GM18517 (cell line): ENCODE data around the gene NKAIN4.

Experiments used
- ATAC-seq: cut with Tn5 transposase; IDR thresholded peaks from one replicate; pipeline ENCODE4 v1.9.1; 2021; ENCODE audit warnings: mild to moderate bottlenecking, moderate library complexity; ENCODE audit not compliant: unreplicated experiment

Gene NKAIN4

GRCh38 chr20:63254232-63254605 lies at the start of gene NKAIN4:
Gene NKAIN4 (minus strand): TSS chr20:63254463. CDS start chr20:63254450, 13 bp downstream.
- no peak for ATAC-seq

GRCh38 chr20:63303095-63303666 lies 48.9 kb upstream of the NKAIN4 start:
- ATAC-seq = no peak

- no peak for ATAC-seq
Measured at GRCh38 chr20:63301671-63302070, 47.4 kb upstream of the NKAIN4 start.

- no peak for ATAC-seq
Measured at GRCh38 chr20:63298731-63299312, 44.6 kb upstream of the NKAIN4 start.

GRCh38 chr20:63297796-63298572 lies 43.7 kb upstream of the NKAIN4 start:
- no peak for ATAC-seq

GRCh38 chr20:63297371-63297781 lies 43.1 kb upstream of the NKAIN4 start:
- no peak for ATAC-seq

GRCh38 chr20:63296531-63297299 lies 42.5 kb upstream of the NKAIN4 start:
- ATAC-seq = no peak

- ATAC-seq = no peak
Measured at GRCh38 chr20:63295846-63296245, 41.6 kb upstream of the NKAIN4 start.

GRCh38 chr20:63295422-63295821 lies 41.2 kb upstream of the NKAIN4 start:
- ATAC-seq = no peak

- no peak for ATAC-seq
Measured at GRCh38 chr20:63295018-63295417, 40.8 kb upstream of the NKAIN4 start.

GRCh38 chr20:63294536-63294900 lies 40.3 kb upstream of the NKAIN4 start:
- no peak for ATAC-seq

- ATAC-seq = no peak
Measured at GRCh38 chr20:63293871-63294535, 39.7 kb upstream of the NKAIN4 start.

GRCh38 chr20:63293456-63293855 lies 39.2 kb upstream of the NKAIN4 start:
- ATAC-seq = no peak

- no peak for ATAC-seq
Measured at GRCh38 chr20:63292904-63293303, 38.6 kb upstream of the NKAIN4 start, which contains the start of gene COL20A1. Gene COL20A1 (plus strand): TSS chr20:63293186. CDS start chr20:63295108, 1,922 bp downstream.

- ATAC-seq = no peak
Measured at GRCh38 chr20:63292292-63292701, 38.0 kb upstream of the NKAIN4 start.

GRCh38 chr20:63291811-63292210 lies 37.5 kb upstream of the NKAIN4 start:
- no peak for ATAC-seq

- no peak for ATAC-seq
Measured at GRCh38 chr20:63290677-63291472, 36.6 kb upstream of the NKAIN4 start.

- no peak for ATAC-seq
Measured at GRCh38 chr20:63290136-63290676, 35.9 kb upstream of the NKAIN4 start.

GRCh38 chr20:63289311-63290135 lies 35.3 kb upstream of the NKAIN4 start:
- no peak for ATAC-seq
